ENCODE results near the gene DNMT3A.

DNMT3A gene

DNA sequence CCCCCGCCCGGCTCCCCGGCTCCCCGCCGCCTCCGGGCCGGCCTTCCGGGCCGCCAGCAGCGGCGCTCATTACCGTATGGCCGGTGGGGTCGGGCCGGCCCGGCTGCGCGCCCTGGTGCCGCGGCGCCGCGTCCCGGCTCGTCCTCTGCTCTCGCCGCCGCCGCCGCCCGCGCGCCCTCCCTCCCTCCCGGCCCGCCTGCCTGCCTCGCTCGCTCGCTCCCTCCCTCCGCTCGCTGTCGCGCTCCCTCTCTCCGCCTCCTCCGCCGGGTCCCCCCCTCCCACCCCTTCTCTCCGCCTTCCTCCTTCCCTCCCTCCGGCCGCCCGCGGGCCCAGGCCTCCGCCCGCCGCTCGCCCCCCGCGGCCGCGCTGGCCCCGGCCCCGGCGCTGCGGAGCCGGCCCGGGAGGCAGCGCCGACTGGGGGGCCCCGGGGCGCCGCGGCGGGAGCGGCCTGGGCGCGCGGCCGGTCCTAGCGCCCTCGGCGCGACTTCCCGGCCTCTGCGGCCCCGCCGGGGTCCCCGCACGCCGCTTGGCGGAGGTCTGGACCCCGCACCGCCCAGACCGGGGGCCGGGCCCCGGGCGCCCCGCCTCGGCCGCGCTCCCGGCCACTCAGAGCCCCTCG lies at the start of gene DNMT3A:
DNMT3A (minus strand) TSS at position 173 of the 619 bp plus-strand sequence. CDS start 27,941 bp downstream, outside the sequence.
- peak; percentile 79 for DNase-seq

DNA sequence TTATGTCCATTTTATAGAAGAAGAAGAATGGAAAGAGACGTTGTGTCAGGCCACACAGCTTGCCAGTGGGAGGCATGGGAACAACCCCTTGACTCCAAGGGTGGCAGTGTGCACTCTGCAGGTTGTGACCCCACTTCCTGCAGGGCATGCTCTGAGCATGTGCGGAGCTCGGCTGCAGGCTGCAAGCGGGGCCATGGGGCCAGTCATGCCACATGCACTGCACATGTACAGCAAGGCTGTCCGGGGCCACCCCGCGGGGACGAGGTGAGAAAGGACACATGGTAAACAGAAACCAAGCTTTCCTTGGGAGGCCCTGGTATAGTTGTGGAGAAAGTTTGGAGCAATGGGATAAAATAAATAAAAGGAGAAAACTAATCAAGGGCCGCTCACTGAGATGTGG lies 47.4 kb upstream of the DNMT3A start:
- DNase-seq, result no peak

DNA sequence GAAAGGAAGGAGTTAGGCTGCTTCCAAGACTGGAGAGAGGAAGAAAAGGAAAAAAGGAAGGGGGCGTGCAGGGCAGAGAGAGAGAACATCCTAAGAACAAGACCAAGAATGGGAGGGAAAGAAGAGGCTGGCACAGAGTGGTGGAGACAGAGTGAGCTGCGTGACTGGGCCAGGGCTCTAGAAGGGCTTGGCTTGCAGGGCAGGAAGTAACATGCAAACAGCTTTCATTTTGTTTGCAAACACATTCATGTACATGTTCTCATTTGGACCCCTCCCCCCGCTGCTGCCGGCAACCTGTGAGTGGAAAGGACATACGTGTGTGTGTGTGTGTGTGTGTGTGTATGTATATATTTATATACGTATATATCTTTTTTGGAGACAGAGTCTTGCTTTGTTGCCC lies 46.8 kb upstream of the DNMT3A start:
- DNase-seq, result no peak

DNA sequence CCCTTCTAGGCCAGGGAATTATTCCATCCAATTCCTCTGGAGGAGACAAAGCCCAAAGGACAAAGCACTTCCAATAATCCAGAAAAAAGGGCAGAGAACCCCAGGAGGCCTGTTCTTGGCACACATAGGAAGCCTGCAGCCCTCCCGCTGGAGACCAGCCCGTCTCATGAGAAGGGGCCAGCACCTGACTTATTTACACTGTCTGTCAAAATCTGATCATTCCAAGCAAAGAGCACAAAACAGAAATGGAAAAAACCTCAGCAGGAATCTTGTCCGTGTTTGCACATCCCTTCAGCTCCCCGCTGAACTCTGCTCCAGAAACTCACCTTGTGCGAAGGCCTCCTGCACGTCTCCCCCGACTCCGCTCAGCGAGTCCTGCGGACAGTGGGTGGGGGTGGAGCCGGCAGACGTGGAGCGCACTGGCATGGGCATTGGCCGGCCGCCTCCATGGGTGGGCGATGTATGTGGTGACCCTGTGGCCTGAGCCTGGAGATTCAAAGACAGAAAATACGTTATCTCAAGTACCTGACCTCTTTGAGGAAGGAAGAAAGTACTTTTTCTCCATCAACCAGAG lies 46.2 kb upstream of the DNMT3A start:
- DNase-seq, result no peak

DNA sequence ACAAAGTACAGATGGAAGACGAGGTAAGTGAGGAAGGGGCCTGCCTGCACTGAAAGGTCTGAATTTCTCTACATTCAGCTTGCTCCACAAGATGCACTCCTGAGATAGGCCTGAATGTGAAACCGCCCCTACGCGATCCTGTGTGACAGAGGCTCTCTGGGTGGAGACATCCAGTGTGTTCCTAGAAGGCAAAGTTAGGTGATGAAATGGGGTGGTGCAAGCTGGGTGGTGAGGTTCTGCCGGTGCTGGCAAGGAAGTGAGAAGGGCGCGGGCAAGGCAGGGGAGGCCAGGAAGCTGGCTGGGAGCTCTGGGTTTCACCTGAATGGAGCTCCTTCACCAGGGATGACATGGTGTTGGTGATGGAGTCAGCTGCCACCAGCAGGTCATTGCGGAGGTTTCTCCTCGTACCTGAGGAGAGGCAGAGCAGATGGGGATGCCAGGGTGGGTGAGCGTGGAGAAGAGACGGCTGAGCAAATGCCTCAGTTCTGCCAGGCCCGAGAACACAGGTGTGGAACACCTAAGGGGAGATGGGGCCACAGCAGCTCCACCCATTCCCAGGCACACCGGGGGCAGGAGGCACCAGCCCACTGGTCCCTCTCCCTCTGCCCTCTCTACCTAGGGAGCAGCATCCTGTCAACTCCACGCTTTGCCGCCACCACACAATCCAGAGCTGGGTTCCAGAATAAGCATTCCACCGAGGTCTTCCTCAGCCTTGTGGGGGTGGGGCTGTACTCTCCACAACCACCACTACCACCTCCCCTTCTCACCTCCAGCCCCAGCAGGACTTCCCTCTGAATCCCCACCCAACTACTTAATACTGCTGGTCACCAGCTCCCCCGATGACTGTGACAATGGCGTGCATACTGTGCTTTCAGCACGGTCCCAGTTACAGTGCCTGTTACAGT lies 45.5 kb upstream of the DNMT3A start:
- DNase-seq, result no peak

DNA sequence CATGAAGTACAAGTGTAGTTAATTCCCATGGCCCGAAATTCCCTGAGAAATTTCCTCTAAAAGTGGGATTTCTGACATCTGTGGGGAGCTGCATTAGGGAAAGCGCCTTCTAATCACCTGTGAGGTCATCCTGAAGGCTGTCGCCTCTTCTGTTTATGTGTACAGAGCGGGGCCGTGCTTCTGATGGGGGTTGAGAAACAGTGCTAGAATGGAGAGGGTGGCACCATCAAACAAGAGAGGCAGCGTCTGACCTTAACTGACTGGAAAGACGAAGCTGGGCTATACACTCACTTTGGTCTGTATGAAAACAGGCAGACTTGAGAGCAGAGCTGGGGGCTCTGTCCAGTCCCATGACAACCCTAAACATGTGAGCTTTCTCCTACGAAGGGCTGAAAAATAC lies 44.2 kb upstream of the DNMT3A start:
- DNase-seq, result no peak

DNA sequence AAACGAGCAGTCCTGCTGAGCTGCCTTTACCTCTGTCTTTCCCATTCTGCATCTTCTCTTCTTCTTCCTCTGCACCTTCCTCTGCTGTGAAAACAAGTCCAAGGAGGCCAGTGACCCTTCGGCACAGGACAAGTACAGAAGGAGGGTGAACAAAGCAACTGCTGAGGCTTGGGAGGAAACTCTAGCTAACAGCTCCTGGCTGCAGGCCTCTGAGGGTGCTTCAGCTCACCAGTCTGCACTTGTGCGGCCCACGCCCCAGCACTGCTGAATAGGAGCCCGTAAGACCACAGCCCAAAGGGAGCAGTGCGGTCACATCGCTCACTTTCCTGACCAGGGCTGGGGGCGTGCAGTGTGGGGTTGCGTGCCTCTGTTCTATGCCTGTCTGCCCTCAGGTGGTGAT lies 42.1 kb upstream of the DNMT3A start:
- no peak for DNase-seq

DNA sequence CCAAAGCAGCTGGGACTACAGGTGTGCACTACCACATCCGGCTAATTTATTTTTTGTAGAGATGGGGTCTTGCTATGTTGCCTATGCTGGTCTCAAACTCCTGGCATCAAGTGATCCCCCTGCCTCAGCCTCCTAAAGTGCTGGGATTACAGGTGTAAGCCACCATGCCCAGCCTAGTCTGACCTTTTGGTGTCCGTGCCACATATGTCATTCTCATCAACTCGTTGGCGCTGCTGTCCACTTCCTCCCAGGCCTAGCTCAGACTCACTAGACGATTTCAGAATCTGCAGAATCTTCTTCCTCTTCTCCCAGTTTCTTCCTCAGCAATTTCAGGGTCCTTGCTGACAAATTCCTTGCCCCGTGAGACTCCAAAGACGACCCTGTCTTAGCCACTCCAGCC lies 39.8 kb upstream of the DNMT3A start:
- DNase-seq, result no peak

DNA sequence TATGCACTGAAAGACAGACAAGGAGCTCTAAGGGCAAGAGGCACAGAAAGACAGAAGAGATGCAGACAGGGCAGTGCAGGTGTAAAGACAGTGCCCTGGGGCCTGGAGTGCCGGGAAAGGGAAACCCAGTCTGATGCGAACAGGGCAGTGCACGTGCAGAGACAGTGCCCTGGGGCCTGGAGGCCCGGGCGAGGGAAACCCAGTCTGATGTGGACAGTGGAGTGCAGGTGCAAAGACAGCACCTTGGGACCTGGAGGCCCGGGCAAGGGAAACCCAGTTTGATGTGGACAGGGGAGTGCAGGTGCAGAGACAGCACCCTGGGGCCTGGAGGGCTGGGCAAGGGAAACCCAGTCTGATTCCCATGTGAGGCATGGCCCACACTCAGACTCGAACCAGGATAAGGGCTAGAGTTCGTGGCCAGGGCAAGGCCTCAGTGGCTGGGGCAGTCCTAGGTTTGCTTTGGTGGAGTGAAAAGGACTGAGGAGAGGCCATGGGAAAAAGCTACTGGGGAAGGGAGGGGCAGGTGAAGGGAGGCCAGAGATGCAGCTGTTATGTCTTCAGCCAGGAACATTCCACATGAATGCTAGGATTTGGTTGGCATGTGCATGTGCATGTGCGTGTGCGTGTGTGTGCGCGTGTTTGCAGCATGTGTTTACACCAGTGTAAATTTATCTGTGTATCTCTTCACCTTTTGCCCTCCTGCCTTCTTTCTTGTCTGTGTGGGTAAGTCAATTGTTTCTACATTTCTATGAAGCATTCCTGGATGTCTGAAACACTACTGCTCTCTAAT lies 39.1 kb upstream of the DNMT3A start:
- DNase-seq, result no peak

DNA sequence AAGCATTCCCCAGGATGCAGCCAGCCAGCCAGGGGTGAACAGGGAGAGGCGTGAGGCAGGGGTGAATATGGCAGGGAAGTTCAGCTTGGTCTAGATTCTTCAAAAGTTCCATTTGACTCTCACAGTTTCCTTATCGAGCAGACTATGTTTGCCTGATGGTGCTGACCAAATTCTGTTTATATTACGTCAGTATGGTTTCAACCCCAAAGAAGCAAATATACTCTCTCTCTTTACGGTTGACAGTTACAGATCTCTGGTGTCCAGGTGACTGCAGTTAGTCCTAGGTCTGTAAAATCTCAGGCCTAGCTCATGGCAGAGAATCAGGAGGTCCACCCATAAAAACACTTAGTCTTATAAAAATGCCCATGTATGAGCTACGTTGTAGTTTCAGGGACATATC lies 38.3 kb upstream of the DNMT3A start:
- DNase-seq, result no peak

DNA sequence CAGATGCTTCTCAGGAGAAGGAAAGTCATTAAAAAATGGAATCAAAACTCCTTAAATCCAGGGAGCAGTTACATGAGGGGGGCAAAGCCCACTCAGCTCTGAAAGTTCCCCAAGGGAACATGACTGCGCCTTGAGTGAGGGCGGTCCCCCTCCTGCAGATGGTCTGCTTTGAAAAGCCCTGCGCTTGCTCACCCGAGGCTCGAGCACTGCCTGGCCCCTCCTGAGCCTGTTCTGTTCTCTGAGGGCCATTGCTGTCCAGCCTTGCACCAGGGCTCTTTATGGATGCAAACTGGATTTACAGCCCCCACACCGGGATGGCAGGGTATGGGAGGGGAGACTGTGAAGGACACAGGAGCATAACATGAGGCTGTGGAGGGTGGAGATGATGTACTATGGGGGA lies 37.8 kb upstream of the DNMT3A start:
- DNase-seq, result no peak

DNA sequence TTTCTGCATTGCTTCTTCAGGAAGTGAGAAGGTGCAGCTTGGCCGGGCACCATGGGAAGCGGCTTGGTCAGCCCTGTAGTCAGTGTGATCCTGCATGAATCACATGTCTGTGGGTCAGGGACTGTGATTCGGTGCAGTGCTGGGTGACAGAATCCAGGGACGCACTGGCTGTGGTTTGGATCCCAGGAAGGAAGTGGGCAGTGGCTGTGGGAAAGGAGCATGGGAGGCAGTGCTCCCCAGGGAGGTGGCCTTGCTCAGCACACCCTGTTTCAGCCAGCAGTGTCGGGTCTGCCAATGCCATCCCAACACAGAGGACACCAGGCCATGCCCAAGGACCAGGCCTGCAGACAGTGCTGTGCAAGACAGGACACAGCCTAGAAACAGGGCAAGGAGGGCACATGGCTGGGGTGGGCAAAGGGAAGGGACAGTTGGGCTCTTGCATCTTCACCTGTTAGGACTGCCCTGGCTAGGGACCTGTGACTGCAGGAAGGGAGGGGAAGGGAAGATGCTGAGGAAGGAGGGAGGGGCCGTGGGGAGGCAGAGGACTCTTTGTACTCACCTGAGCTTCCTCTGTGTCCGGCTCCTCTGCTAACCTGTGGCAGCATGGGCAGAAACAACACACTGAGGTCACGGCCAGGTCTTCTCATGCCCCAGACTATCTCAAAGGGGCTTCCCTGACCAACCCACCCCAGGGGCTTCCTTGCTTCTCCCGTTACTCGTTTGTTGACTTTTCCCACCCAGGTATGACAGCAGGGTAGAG lies 37.2 kb upstream of the DNMT3A start:
- DNase-seq, result peak; percentile 33

DNA sequence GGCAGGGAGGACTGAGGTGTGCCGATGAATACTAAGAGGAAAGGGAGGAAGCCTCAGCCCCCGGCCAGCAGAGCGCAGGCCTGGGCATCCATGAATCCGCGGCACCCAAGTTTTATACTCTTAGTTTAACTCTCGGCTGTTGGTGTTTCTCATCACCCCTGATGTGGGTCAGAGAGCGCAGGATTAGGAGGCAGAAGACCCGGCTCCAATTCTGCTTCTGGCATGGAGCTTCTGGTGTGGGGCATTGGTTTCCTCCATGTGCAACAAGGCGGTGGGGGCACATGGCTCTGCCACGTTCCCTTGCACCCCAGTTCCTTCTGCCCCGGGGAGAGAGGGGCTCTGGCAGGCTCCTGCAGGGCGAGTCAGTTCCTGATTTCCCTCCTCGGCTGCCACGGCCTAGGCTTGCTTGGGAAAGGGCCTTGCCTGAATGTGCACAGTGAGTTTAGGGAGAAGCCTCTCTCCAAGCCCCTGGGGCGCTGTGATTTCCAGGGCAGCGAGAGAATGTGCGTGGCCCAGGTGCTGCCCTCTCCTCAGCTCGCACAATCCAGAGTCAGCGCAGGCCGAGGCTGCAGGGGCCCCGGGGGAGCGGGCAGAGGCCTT lies 36.2 kb upstream of the DNMT3A start:
- DNase-seq, result no peak

DNA sequence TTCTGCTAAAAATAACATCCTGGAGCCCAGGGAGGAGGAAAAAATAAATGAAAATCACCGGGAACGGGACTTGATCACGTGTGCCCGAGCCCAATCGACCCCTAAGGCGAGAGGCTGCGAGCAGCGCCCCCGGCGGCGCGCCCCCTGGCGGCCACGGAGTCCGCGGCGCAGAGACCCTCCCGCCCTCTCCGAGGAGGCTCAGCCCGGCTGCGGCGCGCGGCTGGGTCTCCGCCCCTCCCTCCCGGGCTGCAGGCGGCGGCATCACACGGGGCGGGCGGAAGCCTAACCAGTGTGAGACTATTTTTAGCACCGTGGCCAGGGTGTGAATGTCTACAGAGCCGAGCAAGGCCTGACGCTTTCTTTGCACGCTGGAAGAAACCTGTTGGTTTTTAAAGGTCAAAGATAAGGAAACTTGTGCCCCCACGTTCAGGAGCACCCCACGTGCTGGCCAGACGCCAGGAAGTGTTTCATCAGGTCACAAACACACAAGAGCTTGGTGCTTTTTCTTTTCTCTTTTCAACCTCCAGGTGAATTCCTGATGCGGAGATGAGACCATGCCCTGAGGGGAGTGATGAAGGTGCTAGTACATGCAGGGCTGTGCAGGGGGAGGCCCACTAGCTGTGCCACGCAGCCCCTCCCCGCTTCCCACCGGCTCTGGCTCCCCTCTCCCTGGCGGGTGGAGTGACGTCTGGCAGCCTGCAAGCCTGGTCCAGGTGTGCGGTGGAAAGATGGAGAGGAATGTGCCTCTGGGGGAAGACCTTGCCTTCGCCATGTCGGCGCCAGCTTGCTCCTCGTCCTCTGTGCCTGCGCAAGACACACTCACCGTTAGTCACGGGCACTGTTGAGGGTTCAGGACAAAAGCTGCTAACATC lies 35.3 kb upstream of the DNMT3A start:
- DNase-seq, result peak; percentile 94

DNA sequence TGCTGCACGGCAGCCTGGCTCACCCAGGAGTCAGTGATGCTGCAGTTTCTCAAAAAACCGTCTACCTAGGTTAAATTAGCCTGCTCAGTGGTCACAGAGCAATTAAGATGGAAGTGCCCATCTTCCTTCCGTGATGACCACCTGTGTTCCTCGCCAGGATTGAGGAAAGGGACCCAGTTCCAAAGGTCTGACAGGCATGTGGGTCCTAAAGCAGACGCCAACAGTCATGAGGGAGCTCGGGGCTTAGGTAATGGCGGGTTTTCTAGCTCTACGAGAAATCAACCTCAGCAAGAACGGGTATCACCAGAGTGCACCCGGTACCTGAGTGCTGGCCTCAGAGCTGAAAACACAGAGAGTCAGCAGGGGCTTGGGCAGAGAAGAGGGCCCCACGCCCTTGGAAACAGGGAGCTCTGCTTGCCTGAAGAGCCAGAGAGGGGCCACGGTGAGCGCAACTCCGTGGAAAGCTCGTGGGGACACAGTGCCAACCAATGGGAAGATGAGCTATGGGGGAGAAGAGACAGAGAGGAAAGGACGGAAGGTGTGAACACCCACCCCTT lies 34.3 kb upstream of the DNMT3A start:
- DNase-seq, result no peak

DNA sequence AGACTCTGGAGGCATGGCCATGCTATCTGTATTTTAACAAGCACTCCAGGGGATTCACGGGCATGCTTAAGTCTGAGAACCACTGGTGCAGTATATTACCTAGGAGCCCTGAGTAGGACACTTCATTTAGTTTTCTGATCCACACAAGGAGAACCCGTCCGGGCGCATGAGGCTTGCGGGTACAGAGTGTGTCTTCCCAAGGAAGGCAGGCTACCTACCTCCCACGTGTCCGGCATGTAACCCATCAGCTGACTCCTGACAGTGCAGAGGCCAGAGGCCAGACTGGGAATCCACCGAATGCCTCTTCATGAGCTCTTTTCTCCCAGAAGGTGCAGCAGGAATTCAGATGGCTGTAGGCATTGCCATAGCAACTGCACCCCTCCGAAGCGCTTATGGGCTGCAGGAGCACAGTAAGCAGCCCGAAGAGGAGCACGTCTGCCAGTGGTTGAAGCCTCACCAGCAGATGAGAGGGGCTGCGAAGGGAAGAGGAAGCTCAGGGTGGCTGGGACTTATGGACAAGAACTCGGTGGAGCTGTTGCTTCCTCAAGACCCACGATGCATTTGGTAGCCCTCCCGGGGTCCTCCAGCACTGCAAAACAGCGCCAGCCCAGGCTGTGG lies 33.8 kb upstream of the DNMT3A start:
- DNase-seq, result no peak

DNA sequence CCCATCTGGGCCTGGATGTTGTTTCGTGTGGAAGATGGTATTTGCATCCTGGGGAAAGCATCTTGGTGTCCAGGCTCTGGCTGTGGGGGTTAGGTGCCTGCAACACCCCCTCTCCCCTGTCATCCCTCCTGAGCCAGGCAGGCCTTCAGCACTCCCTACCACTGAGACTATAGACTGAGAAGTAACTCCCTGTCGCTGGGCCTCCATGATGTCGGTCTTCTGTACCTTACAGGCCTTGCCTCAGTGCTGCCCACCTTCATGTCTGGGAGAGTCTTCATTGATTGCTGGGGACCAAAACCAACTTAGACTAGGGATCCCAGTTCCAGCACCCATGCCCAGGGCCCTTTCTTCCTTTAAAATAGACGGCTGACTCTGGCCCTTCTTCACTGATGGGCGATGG lies 33.1 kb upstream of the DNMT3A start:
- no peak for DNase-seq

DNA sequence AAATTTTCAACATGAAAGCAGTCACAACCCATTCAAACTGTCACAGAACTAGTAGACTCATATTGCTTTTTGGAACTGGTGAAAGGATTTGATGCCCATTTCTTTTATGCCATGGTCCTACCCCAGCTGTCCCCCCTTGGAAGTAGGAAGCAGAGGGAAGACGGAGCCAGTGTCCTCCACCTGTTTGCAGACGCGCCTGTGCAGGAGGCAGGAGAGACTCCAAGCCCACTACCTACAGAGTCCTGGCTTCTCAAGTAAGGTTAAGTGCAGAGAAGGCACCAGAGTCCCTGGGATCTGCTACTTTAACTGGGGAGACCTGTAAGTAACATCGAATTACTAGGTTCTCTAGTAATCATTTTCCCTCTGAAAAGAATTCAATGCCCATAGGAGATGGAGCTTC lies 32.7 kb upstream of the DNMT3A start:
- no peak for DNase-seq

DNA sequence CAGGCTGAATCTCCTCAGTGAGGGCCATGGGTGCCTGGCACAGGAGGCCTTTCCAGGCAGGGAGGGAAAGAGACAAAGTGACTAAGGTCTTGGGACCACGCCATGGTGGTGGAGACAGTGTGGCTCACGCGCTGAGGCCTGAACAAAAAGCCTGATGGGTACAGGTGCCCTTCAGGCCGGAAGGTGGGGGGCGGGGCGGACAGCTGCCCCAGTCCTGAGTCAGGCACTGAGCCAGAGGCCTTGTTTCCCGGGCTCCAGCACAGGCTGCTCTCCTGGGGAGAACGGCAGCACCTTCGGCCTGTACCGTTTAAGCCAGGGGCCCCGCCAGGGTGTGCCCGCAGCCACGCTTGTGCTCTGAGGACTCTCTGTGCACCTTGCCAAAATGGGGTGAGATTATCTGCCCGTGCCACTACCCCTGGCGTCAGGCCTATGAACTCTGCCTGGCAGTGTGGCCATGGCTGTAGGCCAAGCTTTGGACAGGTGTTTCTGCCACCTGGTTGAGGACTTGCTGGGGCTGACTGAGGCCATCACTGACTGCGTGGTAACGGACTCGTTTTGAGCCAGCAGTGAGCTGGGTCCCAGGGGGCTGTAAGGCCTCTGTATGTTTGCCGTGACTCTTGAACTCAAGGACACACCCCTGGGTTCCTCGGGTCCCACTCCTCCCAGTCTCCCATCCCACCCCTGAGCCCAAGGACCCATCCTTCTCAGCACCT lies 31.7 kb upstream of the DNMT3A start:
- no peak for DNase-seq

Measured in CD4-positive, alpha-beta T cell treated with Interleukin-6 for 4 hours (primary cell).